HG03175 (cell line): ENCODE data around the gene OR5V1.
"Not testable (repeated sequence)": the region's sequence is repeated elsewhere in the genome, so short reads cannot be mapped to it uniquely, and the experiment has no call there.

Source experiments
- ATAC-seq: cut with Tn5 transposase; IDR thresholded peaks from one replicate; pipeline ENCODE4 v1.9.1; 2021; ENCODE audit warnings: mild to moderate bottlenecking, moderate library complexity; ENCODE audit not compliant: unreplicated experiment

OR5V1 gene

DNA sequence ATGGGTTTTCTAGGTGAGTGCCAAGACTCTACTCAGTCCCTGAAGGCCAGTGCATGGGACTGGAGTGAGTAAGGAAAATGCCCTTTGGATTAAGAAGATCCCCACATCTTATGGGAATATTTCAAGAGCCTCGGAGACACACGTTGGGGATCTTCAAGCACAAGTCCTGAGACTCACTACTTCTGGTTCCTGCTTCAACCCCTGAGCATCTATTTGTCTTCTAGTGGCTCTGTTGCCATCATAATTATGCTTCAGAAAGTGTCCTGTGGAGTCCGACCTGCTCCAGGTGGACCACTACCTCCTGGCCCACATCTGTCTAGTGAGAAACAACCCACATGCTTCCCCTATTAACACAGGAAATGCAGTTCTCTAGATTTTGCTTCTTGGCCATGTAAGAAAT, at the start of gene OR5V1:
Gene OR5V1 (minus strand): TSS at position 101 of the 400 bp plus-strand sequence. CDS start 12,670 bp downstream, outside the sequence.
- ATAC-seq: no peak

DNA sequence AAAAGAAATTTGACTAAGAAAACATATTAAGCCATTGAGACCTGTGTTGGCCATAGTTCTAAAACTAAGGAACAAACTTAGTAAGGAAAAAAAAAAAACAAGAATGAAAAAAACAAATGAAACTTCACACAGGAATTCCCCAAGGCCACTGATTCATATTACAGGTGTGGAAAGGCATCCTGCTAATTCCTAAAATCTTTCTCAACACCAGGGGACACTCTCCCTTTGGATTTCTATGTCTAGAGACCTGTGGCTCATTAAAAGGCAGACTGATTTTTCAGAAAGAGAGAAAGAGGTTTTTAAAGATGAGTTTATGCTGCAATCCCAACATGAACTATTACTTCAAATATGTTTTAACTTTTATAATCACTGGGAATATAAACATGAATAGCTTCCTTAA, 45.9 kb upstream of the OR5V1 start, which contains the start of gene OR12D1:
Gene OR12D1 (plus strand): TSS at position 341 of the 400 bp plus-strand sequence.
- no peak for ATAC-seq

DNA sequence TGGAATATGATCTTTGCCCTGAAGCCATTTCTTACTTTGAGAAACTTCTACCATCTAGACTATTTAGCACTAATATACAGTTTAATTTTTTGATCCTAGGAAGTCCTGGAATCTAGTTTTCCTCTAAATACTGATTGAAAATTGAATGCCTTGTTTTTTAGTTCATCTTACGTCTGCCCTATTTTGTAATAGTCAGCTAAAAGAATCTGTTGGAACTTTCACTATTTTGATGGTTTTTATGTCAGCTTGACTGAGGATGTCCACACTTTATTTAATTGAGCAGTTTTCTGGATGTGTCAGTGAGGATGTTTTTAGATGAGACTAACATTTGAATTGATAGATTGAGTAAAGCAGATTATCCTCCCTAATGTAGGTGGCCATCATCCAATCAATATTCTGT, 35.1 kb upstream of the OR5V1 start:
- no peak for ATAC-seq

DNA sequence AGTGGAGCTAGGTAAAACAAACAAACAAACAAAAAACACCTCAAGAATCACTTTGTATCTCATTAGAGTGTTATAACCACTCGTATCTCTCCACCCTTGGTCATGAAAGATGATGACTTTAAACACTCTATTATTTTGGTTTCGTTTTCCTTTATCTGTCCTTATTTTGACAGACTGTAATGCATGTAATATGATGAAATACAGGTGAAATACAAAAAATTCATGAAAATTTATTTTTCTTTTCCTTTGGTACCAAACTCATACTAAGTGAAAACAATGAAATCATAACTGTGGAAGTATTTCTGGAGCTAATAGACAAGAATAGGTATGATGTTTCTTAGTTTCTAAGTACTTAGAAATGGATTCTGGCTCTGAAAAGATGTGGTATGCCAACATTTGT, 30.9 kb upstream of the OR5V1 start:
- no peak for ATAC-seq

DNA sequence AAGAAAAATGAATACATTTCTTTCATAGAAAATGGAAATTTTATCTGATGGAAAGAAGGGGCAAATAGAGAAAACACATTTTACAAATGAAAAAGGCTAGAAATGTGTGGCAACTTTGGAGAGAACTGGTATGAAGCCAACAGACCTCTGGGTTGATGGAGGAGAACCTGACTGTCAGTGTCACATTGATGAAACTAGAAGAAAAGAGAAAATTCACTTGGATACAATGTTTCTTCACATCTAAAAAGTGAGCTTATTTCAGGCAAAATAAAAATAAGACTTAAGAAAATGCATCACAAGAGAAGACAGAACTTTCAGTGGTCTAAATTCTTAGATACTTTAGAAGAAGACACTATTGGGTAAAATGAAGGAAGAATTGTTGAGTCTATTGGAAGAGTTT, 26.7 kb upstream of the OR5V1 start, which contains the start of gene OR12D2:
Gene OR12D2 (plus strand): TSS at position 301 of the 400 bp plus-strand sequence. CDS start 1,069 bp downstream, outside the sequence.
- no peak for ATAC-seq

DNA sequence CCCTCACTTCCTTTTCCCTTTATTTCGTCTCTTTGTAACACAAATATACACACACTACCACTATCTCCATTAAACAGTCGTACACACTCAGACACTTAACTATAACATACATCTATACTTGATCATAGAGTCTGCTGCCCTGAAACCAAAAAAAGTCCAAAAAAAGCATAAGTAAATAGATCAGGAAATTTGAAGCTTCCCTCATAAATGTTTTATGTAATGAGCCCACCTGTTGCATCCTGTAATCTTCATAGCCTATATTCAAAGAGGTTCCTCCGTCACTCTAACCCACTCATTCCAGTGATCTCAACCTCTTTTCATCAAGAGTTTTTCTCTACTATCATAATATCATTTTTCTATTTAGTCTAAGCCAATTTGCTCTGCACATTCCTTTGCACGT, 19.9 kb upstream of the OR5V1 start:
- ATAC-seq: no peak

DNA sequence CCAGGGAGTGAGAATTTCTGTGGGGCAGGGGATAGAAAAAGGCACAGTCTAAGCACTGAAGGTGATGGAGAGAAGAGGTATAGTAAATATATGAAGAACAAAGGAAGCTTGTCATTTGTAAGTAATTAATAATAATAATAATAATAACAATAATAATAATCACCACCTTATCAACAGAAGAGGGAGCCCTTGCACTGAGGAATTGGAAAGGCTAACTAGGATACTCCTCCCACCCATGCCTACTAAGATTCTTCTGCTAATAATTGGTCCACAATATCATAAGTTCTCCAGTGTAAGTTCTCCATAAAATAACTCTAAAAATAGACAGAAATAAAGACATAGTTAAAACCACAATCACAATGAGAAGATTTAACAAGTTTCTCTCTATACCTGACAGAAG, 7.3 kb upstream of the OR5V1 start:
- ATAC-seq: no peak

DNA sequence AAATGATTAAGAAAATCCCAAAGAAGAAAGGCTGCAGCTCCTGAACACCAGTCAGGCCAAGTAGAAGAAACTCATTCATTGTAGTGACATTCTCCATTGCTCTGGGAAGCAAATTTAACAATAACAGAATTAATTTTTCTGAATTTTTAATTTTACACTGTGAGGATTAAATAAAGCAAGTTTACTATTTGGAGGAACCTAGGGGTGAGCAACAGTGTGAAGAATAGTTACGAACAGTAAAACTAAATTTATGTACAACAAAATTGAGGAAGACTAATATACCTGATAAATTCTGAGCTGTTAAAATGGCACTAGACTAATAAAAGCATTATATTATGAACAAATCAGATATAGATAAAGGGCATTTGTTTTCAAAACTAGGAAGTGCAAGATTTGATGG, 6.5 kb upstream of the OR5V1 start, which contains the start of gene OR12D3:
Gene OR12D3 (minus strand): TSS at position 101 of the 400 bp plus-strand sequence. CDS start 4 bp downstream, at position 97.
- no peak for ATAC-seq

DNA sequence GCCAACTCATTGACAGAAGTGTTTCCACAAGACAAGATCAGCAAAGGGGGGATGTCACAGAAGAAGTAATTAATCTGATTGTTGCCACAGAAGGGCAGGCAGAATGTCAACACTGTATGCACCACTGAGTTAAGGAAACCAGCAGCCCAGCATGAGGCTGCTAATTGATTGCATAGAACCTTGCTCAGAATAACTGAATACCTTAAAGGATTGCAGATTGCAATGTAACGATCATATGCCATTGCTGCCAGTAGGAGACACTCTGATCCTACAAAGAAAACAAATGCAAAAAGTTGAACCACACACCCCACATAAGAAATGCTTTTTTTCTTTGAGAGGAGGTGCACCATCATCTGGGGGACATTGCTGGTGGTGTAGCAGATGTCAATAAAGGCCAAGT, 13.1 kb downstream of the OR5V1 start:
- ATAC-seq: no peak

DNA sequence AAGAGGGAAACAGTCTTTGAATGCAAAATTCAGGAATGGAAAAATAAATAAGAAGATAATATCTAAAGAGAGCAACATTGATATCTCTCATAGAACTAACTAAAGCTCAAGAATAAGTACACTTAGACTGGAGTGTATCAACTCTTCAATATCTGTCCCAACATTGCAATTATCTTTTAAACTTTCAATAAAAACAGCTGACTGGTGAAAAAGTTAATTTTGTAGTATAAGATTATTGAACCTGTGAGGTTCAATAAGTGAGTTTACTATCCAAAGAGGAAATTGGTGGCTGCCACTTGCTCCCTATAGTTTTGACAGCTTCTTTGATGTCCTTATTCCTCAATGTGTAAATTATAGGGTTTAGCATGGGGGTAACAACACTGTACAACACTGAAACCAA, 13.7 kb downstream of the OR5V1 start:
- ATAC-seq: no peak

DNA sequence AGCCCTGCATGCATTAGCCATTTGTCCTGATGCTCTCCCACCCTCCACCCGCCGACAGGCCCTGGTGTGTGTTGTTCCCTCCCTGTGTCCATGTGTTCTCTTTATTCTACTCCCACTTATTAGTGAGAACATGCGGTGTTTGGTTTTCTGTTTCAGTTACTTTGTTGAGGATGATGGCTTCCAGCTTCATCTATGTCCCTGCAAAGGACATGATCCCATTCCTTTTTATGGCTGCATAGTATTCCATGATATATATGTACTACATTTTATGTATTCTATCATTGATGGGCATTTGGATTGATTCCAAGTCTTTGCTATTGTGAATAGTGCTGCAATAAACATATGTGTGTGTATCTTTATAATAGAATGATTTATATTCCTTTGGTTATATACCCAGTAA, 19.3 kb downstream of the OR5V1 start:
- ATAC-seq: not testable (repeated sequence)

DNA sequence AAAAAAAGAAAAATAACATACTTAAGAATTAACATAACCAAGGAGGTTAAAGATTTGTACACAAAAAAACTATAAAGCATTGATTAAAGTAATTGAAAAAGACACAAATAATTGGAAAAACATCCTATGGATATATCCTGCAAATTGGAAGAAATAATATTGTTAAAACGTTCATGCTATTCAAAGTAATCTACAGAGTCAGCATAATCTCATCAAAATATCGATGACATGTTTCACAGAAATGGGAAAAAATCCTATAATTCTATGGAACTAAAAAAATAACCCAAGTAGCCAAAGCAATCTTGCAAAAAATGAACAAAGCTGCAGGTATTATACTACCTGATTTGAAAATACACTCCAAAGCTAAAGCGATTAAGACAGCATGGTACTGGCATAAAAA, 23.3 kb downstream of the OR5V1 start:
- ATAC-seq: no peak

DNA sequence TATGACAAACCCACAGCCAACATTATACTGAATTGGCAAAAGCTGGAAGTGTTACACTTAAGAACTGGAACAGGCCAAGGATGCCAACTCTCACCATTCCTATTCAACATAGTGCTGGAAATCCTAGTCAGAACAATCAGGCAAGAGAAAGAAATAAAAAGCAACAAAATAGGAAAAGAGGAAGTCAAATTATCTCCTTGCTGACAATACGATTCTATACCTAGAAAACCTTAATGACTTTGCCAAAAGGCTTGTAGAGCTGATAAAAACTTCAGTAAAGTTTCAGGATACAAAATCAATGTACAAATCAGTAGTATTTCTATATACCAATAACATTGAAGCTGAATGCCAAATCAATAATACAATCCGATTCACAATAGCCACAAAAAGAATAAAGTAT, 32.4 kb downstream of the OR5V1 start:
- ATAC-seq: no peak

DNA sequence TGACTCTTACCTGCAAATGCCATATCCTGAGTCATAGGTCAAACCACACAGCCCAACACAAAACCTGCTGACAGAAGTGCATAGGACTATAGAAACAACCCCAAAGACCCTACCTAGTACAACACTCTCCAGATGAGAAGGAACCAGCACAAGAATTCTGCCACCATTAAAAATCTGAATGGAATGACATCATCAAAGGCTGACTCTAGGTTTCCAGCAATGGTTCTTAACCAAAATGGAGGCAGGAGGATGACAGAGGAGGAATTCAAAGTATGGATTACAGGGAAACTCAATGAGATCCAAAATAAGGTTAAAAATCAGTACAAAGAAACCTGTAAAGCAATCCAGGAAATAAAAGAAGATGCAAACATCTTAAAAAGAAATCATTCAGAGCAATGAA, 36.0 kb downstream of the OR5V1 start:
- no peak for ATAC-seq

DNA sequence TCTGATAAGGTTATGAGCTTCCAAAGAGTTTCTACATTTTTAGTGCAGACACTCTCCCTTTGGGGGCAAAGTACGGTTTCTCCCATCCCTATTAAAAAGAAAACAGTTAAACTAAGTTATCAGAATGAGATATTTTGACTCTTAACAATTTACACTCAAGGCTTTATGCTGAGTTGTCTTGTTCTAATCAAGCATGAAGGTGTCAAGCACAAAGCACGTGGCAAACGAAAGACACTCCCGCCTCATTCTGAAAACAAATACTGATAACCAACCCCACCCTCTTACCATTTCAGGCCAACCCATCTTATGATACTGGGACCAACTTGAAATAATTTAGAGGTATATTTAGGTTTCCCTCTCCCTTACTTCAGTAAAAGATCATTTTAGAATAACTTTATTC, 42.9 kb downstream of the OR5V1 start:
- ATAC-seq: no peak

DNA sequence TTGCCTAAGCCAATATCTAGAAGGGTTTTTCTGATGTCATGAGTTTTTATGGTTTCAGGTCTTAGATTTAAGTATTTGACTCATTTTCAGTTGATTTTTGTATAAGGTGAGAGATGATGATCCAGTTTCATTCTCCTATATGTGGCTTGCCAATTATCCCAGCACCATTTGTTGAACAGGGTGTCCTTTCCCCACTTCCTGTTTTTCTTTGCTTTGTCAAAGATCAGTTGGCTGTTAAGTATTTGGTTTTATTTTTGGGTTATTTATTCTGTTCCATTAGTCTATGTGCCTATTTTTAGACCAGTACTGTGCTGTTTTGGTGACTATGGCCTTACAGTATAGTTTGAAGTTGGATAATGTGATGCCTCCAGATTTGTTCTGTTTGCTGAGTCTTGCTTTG, 45.3 kb downstream of the OR5V1 start:
- not testable (repeated sequence) for ATAC-seq

DNA sequence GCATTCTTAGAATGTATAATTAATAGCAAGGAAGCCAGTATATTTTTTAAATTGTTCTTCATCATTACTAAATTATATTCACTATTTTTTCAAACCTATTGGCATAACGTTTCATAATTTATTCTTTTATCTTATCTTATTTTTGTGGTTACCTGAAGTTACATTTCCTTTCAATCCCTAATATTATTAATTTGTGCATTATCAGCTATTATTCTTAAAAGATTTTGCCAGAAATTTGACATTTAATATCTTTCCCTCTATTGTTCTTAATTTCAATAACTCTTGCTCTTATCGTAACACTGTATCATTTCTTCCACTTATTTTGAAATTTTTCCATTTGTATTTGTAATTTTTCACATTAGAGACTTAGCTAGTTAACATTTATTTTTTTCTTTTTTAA, 48.7 kb downstream of the OR5V1 start:
- no peak for ATAC-seq
